ENCODE data around the gene GPC4.
A peak's percentile ranks its signal among the peaks of the same experiment; 100 is the strongest.

DNA sequence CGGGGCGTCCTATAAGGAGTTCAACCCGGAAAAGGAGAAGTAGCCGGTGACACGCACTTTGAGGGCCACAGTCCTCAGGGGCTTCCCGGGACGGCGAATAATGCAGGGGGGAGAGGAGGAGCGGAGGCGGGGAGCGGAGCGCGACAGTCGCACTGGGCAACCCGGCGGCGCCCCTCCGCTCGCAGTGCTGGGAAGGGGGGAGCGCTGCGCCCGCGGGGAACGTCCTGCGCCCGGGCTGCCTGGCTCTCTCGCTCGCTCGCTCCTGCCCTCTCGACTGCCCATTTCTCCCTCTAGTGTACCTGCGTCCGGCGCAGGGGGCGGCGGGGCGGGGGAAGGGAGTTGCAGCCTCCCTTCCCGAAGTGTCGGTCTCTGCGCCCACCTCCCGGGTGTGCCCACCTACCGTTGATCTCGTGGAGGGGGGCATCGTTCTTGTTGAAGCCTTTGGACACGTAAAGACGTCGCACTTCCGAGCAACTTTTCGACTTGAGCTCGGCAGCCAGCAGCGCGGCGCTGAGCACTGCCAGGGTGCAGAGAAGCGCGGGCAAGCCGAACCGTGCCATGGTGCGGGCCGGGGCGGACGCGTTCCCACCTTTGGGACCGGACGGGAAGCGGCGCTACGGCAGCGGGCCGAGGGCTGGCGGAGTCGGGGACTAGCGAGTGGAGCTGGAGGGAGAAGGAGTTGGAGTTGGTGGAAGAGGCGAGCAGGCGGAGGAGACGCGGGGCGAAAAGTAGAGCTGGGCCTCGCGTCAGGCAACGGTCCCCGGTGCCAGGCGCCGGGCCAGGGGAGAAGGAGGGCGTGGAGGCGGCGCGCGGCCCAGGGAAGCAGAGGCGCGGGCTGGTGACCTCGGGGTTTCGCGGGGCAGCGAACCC lies 648 bp downstream of the GPC4 start:
- TF ChIP-seq EZH2 (IDR thresholded peaks at IDR 0.05; ENCODE audit: low read length, missing control alignments): peak; percentile 5
- TF ChIP-seq, protein P1, sequence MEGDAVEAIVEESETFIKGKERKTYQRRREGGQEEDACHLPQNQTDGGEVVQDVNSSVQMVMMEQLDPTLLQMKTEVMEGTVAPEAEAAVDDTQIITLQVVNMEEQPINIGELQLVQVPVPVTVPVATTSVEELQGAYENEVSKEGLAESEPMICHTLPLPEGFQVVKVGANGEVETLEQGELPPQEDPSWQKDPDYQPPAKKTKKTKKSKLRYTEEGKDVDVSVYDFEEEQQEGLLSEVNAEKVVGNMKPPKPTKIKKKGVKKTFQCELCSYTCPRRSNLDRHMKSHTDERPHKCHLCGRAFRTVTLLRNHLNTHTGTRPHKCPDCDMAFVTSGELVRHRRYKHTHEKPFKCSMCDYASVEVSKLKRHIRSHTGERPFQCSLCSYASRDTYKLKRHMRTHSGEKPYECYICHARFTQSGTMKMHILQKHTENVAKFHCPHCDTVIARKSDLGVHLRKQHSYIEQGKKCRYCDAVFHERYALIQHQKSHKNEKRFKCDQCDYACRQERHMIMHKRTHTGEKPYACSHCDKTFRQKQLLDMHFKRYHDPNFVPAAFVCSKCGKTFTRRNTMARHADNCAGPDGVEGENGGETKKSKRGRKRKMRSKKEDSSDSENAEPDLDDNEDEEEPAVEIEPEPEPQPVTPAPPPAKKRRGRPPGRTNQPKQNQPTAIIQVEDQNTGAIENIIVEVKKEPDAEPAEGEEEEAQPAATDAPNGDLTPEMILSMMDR (conservative IDR thresholded peaks at IDR 0.05 in 1 of 2, IDR thresholded peaks at IDR 0.05 in 1 of 2; ENCODE audit: low read depth in 1 of 2, low read length in 2 of 2): no peak

Data from fibroblast of lung (primary cell).